Spleen (tissue), 11 donors: Measurements from ENCODE around the gene CFAP45. TPM values are rescaled to one million over a fixed set of nuclear protein-coding genes. Genes with fewer than 3 reads are reported as not detected.

Experiments used
- DNase-seq: peaks from one replicate; pipeline ENCODE4 v3.0.0-alpha.2; 2020
- H3K27ac ChIP-seq, 8 donors: fragments of 200-600 bp; sonication (generic) in 7 of 8; 1 replicate in 4 of 8; 2 replicates in 4 of 8; pipeline versions ENCODE4 v1.5.0 to v1.8.0; 2016 to 2021; ENCODE audit warnings: inconsistent platforms in 4 of 8, mild to moderate bottlenecking in 4 of 8, moderate library complexity in 1 of 8
- H3K27me3 ChIP-seq, 7 donors: fragments of 200-600 bp; sonication (generic) in 6 of 7; replicated peaks in 1 of 7; 1 replicate in 4 of 7; 2 replicates in 3 of 7; pipeline versions ENCODE4 v1.5.0 to v1.8.0; 2016 to 2021; ENCODE audit warnings: inconsistent platforms in 3 of 7, mild to moderate bottlenecking in 1 of 7
- H3K36me3 ChIP-seq, 6 donors: fragments of 200-600 bp; sonication (generic) in 5 of 6; 1 replicate in 4 of 6; 2 replicates in 2 of 6; pipeline versions ENCODE4 v1.5.0 to v1.8.0; 2016 to 2021; ENCODE audit warnings: inconsistent platforms in 2 of 6
- H3K4me1 ChIP-seq, 6 donors: fragments of 200-600 bp; sonication (generic) in 5 of 6; 1 replicate in 3 of 6; 2 replicates in 3 of 6; pipeline versions ENCODE4 v1.5.0 to v1.8.0; 2016 to 2021; ENCODE audit warnings: inconsistent platforms in 3 of 6
- H3K4me3 ChIP-seq, 8 donors: fragments of 200-600 bp; sonication (generic) in 7 of 8; 1 replicate in 4 of 8; 2 replicates in 4 of 8; pipeline versions ENCODE4 v1.5.0 to v1.8.0; 2016 to 2021; ENCODE audit warnings: inconsistent platforms in 4 of 8, mild to moderate bottlenecking in 4 of 8, moderate library complexity in 2 of 8
- H3K9me3 ChIP-seq, 8 donors: fragments of 200-600 bp; sonication (generic) in 7 of 8; 1 replicate in 4 of 8; 2 replicates in 4 of 8; pipeline versions ENCODE4 v1.5.0 to v1.8.0; 2016 to 2021; ENCODE audit warnings: inconsistent platforms in 4 of 8
- CTCF ChIP-seq, 11 experiments: fragments of 200-600 bp in 7 of 11; fragments of 450-650 bp in 4 of 11; sonication (generic) in 4 of 11; IDR thresholded peaks in 8 of 11; conservative IDR thresholded peaks in 3 of 11; 1 replicate in 7 of 11; 2 replicates in 4 of 11; pipeline versions ENCODE4 v1.4.0 to v1.8.0; 2016 to 2021; ENCODE audit warnings: antibody characterized with exemption in 11 of 11, inconsistent platforms in 4 of 11, mild to moderate bottlenecking in 1 of 11
- POLR2A ChIP-seq, 3 donors: fragments of 450-650 bp; IDR thresholded peaks; one replicate each; pipeline ENCODE4 v1.5.1; 2017; ENCODE audit warnings: antibody characterized with exemption in 3 of 3, mild to moderate bottlenecking in 1 of 3
- POLR2AphosphoS5 ChIP-seq, 3 donors: sonication (generic); formaldehyde crosslinking; IDR thresholded peaks; one replicate each; pipeline ENCODE4 v1.5.1; 2017; ENCODE audit warnings: antibody characterized with exemption in 3 of 3
- WGBS, 5 donors: extraction: QIAGEN DNeasy Blood & Tissue Kit in 3 of 5; methylation state at CpG; one replicate each; pipeline versions ENCODE4 v1.1.5 to v1.1.7; 2013 to 2018; 5-methylcytosine and 5-hydroxymethylcytosine counted together
- intact Hi-C: fragments of 100-400 bp; cut with DNase I; formaldehyde crosslinking; loops from one replicate; pipeline ENCODE4 v1.15.0; 2023; ENCODE audit warnings: low total_unique reads
- polyA plus RNA-seq, 3 donors: library from polyadenylated mRNA; stranded (reverse); fragments of 200-250 nt; gene quantifications; one replicate each; pipeline ENCODE4 v1.2.1, GENCODE V29; 2013
- total RNA-seq, 7 donors: library from RNA; depleted of rRNA in 3 of 7; stranded (reverse); fragments of >200 nt in 3 of 7; fragmentation: NEBNext Ultra II Directional in 4 of 7; extraction: Animal tissue kit (Norgen Biotek cat#: 25700) in 4 of 7; gene quantifications; one replicate each; pipeline versions ENCODE4 v1.1.0 to v1.2.1, GENCODE V29; 2016 to 2021
- donor health status: healthy with polysubstance abuse.
- donor health status: DM: no; HTN: no; CAD: no; lungs with moderate emphysema.
- donor health status: DM: no; HTN: no; CAD: no.
- donor health status: Bipolar disorder and iron deficiency.
- donor health status: healthy.
- donor health status: DM: no; HTN: no; CAD: no.
- donor health status: DM: yes; HTN: yes; CAD: no.

The CFAP45 gene
- total and polyA plus RNA-seq, 10 donors, result 0.58 to 3.0 (median 1.9) TPM

DNA sequence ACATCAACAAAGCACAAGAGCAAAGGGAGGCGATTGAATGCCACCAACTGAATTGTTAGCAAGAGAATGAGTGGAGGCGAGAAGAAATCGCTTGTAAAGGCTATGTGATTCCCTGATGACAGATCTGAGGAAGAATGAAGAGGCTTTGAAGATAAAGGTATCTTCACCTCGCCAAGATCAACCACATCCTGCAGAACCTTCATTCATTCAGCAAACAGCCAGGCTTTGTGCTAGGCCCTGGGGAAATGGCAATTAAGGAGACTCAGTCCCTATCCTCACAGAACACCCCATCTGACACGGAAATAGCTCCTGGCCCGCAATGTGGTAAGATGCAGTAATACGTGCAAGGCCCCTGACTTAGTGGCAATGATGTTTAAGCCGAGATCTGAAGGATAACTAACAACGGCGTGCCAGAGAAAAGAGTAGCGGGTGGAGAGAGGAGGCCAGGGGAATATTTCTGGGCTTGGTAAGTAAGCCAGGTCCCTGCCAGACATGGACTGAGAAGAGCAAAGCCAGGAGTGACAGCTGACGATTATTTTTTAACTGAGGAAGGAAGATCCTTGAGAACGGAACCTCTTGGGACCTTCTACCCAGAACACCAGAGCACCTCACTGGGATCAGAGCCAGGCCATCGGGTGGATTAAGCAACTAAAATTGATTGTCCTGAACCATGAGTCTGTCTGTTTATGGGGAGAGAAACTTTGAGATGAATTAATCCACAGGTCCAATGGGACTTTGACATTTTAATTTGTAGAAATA is 32.9 kb downstream of the CFAP45 start:
- Histone ChIP-seq H3K4me1 (peaks cover 0 to 11% (median 5%) of the 10 kb centered on the region in 6 donors), H3K9me3 (no peaks in the 10 kb centered on the region), H3K27ac (no peak overlapping the region), H3K4me3 (no peak overlapping the region), H3K27me3 (peaks cover 0 to 2% (median 0%) of the 10 kb centered on the region in 7 donors), H3K36me3 (no peaks in the 10 kb centered on the region)
- TF ChIP-seq POLR2A (IDR thresholded peaks at IDR 0.05) (no peak), CTCF (IDR thresholded peaks at IDR 0.05 in 8 of 11, conservative IDR thresholded peaks at IDR 0.05 in 3 of 11) (no peak), POLR2AphosphoS5 (IDR thresholded peaks at IDR 0.05) (no peak)
- DNase-seq, result no peak
- WGBS, 5 donors, result 68 to 82% (median 79%) methylated on average over 14 of the region's 14 CpGs
- intact Hi-C loops, result no loop called here

- Histone ChIP-seq H3K27ac (no peak overlapping the region), H3K27me3 (peaks cover 0 to 9% (median 0%) of the 10 kb centered on the region in 7 donors), H3K36me3 (peaks cover 0 to 4% (median 0%) of the 10 kb centered on the region in 6 donors), H3K4me1 (peaks cover 0 to 11% (median 5%) of the 10 kb centered on the region in 6 donors), H3K4me3 (no peak overlapping the region), H3K9me3 (no peaks in the 10 kb centered on the region)
- DNase-seq, result no peak
- WGBS, 5 donors, result 86 to 89% (median 88%) methylated on average over 1 of the region's 1 CpG
- intact Hi-C loops, result no loop called here
- no peak for TF ChIP-seq POLR2A (IDR thresholded peaks at IDR 0.05)
- no peak for TF ChIP-seq CTCF (IDR thresholded peaks at IDR 0.05 in 8 of 11, conservative IDR thresholded peaks at IDR 0.05 in 3 of 11)
- TF ChIP-seq POLR2AphosphoS5 (IDR thresholded peaks at IDR 0.05), result no peak
Observed at GRCh38 chr1:159866066-159866465, 33.9 kb downstream of the CFAP45 start.

- 66 to 88% (median 85%) methylated on average over 2 of the region's 2 CpGs for WGBS, 5 donors
- no peak overlapping the region for H3K27ac ChIP-seq
- peaks cover 0 to 4% (median 0%) of the 10 kb centered on the region in 6 donors for H3K36me3 ChIP-seq
- peaks cover 0 to 11% (median 5%) of the 10 kb centered on the region in 6 donors for H3K4me1 ChIP-seq
- H3K27me3 ChIP-seq, result peaks cover 0 to 9% (median 0%) of the 10 kb centered on the region in 7 donors
- TF ChIP-seq POLR2A (IDR thresholded peaks at IDR 0.05) (no peak), CTCF (IDR thresholded peaks at IDR 0.05 in 8 of 11, conservative IDR thresholded peaks at IDR 0.05 in 3 of 11) (no peak), POLR2AphosphoS5 (IDR thresholded peaks at IDR 0.05) (no peak)
- H3K4me3 ChIP-seq, result no peak overlapping the region
- no peak for DNase-seq
- no peaks in the 10 kb centered on the region for H3K9me3 ChIP-seq
- intact Hi-C loops, result no loop called here
Observed at GRCh38 chr1:159864262-159864661, 35.7 kb downstream of the CFAP45 start.

DNA sequence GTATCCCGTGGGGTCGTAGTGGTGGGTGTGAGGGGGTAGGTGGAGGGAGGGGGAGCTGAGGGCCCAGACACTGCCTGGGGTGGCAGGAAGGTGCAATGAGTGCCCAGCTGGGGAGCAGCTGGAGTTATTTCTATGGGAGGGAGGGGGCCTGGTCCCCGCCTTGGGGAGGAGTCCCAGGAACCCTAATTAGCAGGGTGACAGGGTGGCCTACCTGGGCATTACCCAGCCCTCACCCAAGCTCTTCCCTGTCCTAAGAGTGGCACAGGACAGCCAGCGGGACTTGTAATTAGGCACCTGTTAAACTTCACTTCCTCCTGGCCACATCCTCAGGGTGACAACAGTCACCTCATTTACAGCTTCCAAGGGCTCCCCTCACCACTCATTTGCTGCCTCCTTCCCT is 37.4 kb downstream of the CFAP45 start, which contains the start of gene VSIG8:
TSS of gene VSIG8 (minus strand) at position 101 of the 400 bp plus-strand sequence. CDS start 136 bp downstream, outside the sequence.
- 68 to 91% (median 85%) methylated on average over 4 of the region's 4 CpGs for WGBS, 5 donors
- intact Hi-C loops, result no loop called here
- H3K27me3 ChIP-seq, result peaks cover 0 to 9% (median 0%) of the 10 kb centered on the region in 7 donors
- no peak within 1 kb of the TSS for H3K27ac ChIP-seq
- peaks cover 0 to 5% (median 1%) of the 10 kb centered on the region in 6 donors for H3K4me1 ChIP-seq
- no peaks in the 10 kb centered on the region for H3K9me3 ChIP-seq
- TF ChIP-seq CTCF (IDR thresholded peaks at IDR 0.05 in 8 of 11, conservative IDR thresholded peaks at IDR 0.05 in 3 of 11) (no peak), POLR2A (IDR thresholded peaks at IDR 0.05) (no peak), POLR2AphosphoS5 (IDR thresholded peaks at IDR 0.05) (no peak)
- no peak for DNase-seq
- no peak within 1 kb of the TSS for H3K4me3 ChIP-seq
- H3K36me3 ChIP-seq, result peaks cover 0 to 4% (median 0%) of the 10 kb centered on the region in 6 donors
